Muscle of leg (tissue), 11 donors: ENCODE data around the gene RHOBTB3. TPM values are rescaled to one million over a fixed set of nuclear protein-coding genes. Genes with fewer than 3 reads are reported as not detected.

Source experiments
- DNase-seq: peaks from one replicate; pipeline ENCODE4 v3.0.0; 2013
- H3K27ac ChIP-seq: one replicate; pipeline ENCODE4 v1.5.1; 2013; ENCODE audit warnings: mild to moderate bottlenecking, low read length, control low read depth
- H3K27me3 ChIP-seq: one replicate; pipeline ENCODE4 v1.6.1; 2013; ENCODE audit warnings: low read length; ENCODE audit not compliant: control insufficient read depth, insufficient read depth
- H3K36me3 ChIP-seq: one replicate; pipeline ENCODE4 v1.6.1; 2013; ENCODE audit warnings: low read length; ENCODE audit not compliant: control insufficient read depth, insufficient read depth
- H3K4me1 ChIP-seq: one replicate; pipeline ENCODE4 v1.6.1; 2013; ENCODE audit warnings: low read length; ENCODE audit not compliant: control insufficient read depth, insufficient read depth
- H3K4me3 ChIP-seq: one replicate; pipeline ENCODE4 v1.5.1; 2013; ENCODE audit warnings: low read length, control low read depth
- H3K9me3 ChIP-seq: replicated peaks from 2 replicates; pipeline ENCODE4 v1.6.1; 2013; ENCODE audit warnings: low read depth, low read length; ENCODE audit not compliant: control insufficient read depth
- WGBS: methylation state at CpG from one replicate; pipeline ENCODE4 v1.1.5; 2013; ENCODE audit warnings: missing lambda C conversion rate; ENCODE audit not compliant: insufficient coverage; 5-methylcytosine and 5-hydroxymethylcytosine counted together
- polyA plus RNA-seq, 8 donors: library from polyadenylated mRNA; unstranded; fragments of 120-200 nt; gene quantifications; one replicate each; pipeline versions ENCODE4 v1.2.1 to v1.2.3, GENCODE V29; 2013; ENCODE audit warnings: inconsistent platforms in 1 of 8, low replicate concordance in 1 of 8; ENCODE audit not compliant: insufficient read length in 8 of 8, insufficient read depth in 1 of 8
- total RNA-seq: library from RNA; stranded (reverse); fragments of 120-200 nt; gene quantifications from one replicate; pipeline ENCODE4 v1.2.4, GENCODE V29; 2013

RHOBTB3 gene
- total and polyA plus RNA-seq, 9 donors, result 63.6 to 153 (median 91.2) TPM

DNA sequence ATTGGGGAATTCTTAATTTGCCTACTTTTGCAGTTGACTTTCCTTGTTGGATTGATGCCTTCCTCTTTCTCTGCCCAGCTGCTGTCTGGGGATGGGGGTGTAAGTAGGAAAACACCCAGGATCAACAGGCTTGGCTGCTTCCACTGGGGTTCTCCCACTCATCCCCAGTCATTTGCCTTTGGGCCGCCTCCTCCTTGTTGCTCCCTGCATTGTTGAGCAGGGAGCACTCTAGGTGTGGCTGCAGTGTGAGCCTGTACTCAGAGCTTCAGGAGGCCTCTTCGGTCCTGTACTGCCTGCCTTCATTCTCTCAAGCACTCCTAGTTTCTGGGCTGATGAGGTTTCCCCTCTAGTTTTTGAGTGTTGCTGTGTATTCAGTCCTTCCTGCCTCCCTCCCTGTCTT lies 12.1 kb downstream of the RHOBTB3 start:
- Histone ChIP-seq H3K36me3 (peaks cover 36% of the 10 kb centered on the region), H3K27ac (no peak overlapping the region), H3K27me3 (no peaks in the 10 kb centered on the region), H3K4me3 (no peak overlapping the region), H3K4me1 (peaks cover 2% of the 10 kb centered on the region), H3K9me3 (no peaks in the 10 kb centered on the region)
- no peak for DNase-seq
- WGBS, result 60% methylated on average over 1 of the region's 2 CpGs

- H3K9me3 ChIP-seq, result no peaks in the 10 kb centered on the region
- no peaks in the 10 kb centered on the region for H3K27me3 ChIP-seq
- no peak overlapping the region for H3K27ac ChIP-seq
- no peak overlapping the region for H3K4me3 ChIP-seq
- 100% methylated on average over 1 of the region's 1 CpG for WGBS
- no peak for DNase-seq
- peaks cover 35% of the 10 kb centered on the region for H3K36me3 ChIP-seq
- peaks cover 2% of the 10 kb centered on the region for H3K4me1 ChIP-seq
Observed at GRCh38 chr5:95743877-95744276, 12.7 kb downstream of the RHOBTB3 start.

- Histone ChIP-seq H3K9me3 (no peaks in the 10 kb centered on the region), H3K4me3 (no peak overlapping the region), H3K27ac (no peak overlapping the region), H3K4me1 (peaks cover 2% of the 10 kb centered on the region), H3K36me3 (peaks cover 40% of the 10 kb centered on the region), H3K27me3 (no peaks in the 10 kb centered on the region)
- DNase-seq, result no peak
Observed at GRCh38 chr5:95746194-95746593, 15.1 kb downstream of the RHOBTB3 start.

- no peaks in the 10 kb centered on the region for H3K27me3 ChIP-seq
- no peak for DNase-seq
- H3K27ac ChIP-seq, result no peak overlapping the region
- peaks cover 40% of the 10 kb centered on the region for H3K36me3 ChIP-seq
- WGBS, result 75% methylated on average over 3 of the region's 8 CpGs
- H3K4me1 ChIP-seq, result peaks cover 2% of the 10 kb centered on the region
- H3K4me3 ChIP-seq, result no peak overlapping the region
- H3K9me3 ChIP-seq, result no peaks in the 10 kb centered on the region
Observed at GRCh38 chr5:95746722-95747679, 15.9 kb downstream of the RHOBTB3 start.

GRCh38 chr5:95748133-95748532 lies 17.0 kb downstream of the RHOBTB3 start:
- Histone ChIP-seq H3K36me3 (peaks cover 43% of the 10 kb centered on the region), H3K27me3 (no peaks in the 10 kb centered on the region), H3K9me3 (no peaks in the 10 kb centered on the region), H3K4me3 (no peak overlapping the region), H3K27ac (no peak overlapping the region), H3K4me1 (peaks cover 2% of the 10 kb centered on the region)
- no CpG with 5 or more reads among the region's 2 CpGs for WGBS
- no peak for DNase-seq

DNA sequence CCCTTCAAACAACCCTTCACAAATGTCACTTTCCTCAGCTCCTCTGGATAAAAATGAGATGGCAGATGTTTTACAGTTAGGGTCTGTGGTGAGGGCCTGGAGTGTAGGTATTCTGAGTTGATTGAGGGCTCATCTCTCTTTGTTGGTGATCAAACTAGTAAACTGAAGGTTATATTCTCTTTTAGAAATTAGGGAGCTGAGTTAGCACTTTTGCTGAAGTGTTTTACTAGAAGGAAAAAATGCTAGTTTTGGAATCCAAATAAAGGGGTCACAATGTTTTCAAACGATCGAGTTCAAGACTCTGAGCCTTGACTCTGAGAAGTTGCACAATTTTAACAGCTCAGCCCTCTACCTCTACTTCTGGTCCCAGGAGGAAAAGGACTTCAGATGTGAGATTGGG lies 23.4 kb downstream of the RHOBTB3 start:
- peaks cover 2% of the 10 kb centered on the region for H3K4me1 ChIP-seq
- no peak for DNase-seq
- no peak overlapping the region for H3K27ac ChIP-seq
- H3K9me3 ChIP-seq, result no peaks in the 10 kb centered on the region
- peaks cover 46% of the 10 kb centered on the region for H3K36me3 ChIP-seq
- no CpG with 5 or more reads among the region's 2 CpGs for whole genome bisulfite sequencing
- no peaks in the 10 kb centered on the region for H3K27me3 ChIP-seq
- no peak overlapping the region for H3K4me3 ChIP-seq

DNA sequence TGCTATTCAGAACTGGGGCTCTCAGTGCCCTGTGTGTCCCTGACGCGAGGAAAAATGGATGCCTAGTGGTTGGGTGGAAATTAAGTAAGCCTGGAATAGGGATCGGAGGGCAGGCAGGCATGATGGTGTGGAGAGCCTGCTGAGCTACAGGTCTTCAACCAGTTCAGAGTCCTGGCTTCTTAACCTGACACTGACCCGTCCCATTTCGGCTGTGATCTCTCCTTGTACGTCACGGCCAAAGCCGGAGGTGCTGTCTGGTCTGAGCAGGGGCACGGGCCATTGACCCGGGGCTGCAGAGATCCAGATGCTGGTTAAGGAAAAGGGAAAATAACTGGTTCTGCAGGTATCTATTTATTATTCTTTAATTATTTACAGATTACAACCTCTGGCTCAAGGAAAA lies 27.9 kb downstream of the RHOBTB3 start:
- H3K27me3 ChIP-seq, result no peaks in the 10 kb centered on the region
- peaks cover 37% of the 10 kb centered on the region for H3K36me3 ChIP-seq
- H3K4me3 ChIP-seq, result no peak overlapping the region
- H3K9me3 ChIP-seq, result no peaks in the 10 kb centered on the region
- H3K27ac ChIP-seq, result no peak overlapping the region
- DNase-seq, result no peak
- WGBS, result 85% methylated on average over 8 of the region's 10 CpGs
- H3K4me1 ChIP-seq, result peaks cover 2% of the 10 kb centered on the region

GRCh38 chr5:95759634-95760033 lies 28.5 kb downstream of the RHOBTB3 start:
- H3K4me3 ChIP-seq, result no peak overlapping the region
- DNase-seq, result no peak
- peaks cover 35% of the 10 kb centered on the region for H3K36me3 ChIP-seq
- no CpG with 5 or more reads among the region's 2 CpGs for WGBS
- no peaks in the 10 kb centered on the region for H3K9me3 ChIP-seq
- H3K27ac ChIP-seq, result no peak overlapping the region
- H3K4me1 ChIP-seq, result peaks cover 2% of the 10 kb centered on the region
- no peaks in the 10 kb centered on the region for H3K27me3 ChIP-seq

DNA sequence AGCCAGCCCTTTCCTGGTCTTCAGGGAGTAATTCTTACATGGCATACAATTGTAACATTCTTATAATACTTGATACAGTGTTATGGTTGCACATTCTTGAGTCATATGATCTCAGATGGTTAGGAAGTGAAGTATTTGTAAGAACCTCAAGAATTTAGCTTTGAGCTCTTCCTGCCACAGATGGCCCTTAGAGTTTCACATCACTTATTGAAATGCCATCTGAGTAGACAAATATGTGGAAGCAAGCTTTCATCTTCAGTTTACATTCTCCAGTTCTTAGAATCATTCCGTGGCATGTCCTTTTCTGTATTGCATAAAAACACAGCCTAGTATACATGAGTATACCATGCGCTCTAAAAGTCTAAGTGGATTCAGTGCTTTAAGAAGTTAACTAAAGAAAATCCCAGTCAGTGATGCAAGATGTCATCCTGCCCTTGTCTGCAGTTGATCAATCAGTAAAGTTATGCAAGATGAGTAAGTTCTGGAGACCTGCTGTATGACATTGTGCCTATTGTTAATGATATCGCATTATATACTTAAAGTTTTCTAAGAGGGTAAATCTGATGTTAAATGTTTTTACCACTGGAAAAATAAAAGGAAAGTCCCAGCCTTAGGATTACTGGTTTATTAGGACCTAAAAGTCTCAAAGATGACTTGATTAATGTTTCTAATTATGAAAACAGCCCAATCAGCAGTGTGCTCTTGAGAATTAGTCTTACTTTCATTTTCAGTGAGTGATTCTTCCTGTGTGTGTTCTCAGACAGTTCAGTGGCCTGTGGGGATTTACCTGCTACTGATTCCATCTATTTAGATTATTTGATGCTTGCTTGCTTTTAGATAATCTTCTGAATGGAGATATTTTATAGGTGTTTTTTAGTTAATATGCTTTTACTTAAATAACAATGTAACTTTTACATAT lies 29.4 kb downstream of the RHOBTB3 start:
- Histone ChIP-seq H3K27me3 (no peaks in the 10 kb centered on the region), H3K27ac (no peak overlapping the region), H3K4me3 (no peak overlapping the region), H3K36me3 (peaks cover 33% of the 10 kb centered on the region), H3K4me1 (peaks cover 2% of the 10 kb centered on the region), H3K9me3 (no peaks in the 10 kb centered on the region)
- no CpG with 5 or more reads among the region's 3 CpGs for WGBS
- peak; percentile 62 for DNase-seq
